Measurements from ENCODE around the gene DAPK3.
"Not testable (repeated sequence)": the region's sequence is repeated elsewhere in the genome, so short reads cannot be mapped to it uniquely, and the experiment has no call there.

Gene DAPK3

GRCh38 chr19:3952755-3953276 is 18.1 kb downstream of the DAPK3 start:
- not testable (repeated sequence) for DNase-seq

DNA sequence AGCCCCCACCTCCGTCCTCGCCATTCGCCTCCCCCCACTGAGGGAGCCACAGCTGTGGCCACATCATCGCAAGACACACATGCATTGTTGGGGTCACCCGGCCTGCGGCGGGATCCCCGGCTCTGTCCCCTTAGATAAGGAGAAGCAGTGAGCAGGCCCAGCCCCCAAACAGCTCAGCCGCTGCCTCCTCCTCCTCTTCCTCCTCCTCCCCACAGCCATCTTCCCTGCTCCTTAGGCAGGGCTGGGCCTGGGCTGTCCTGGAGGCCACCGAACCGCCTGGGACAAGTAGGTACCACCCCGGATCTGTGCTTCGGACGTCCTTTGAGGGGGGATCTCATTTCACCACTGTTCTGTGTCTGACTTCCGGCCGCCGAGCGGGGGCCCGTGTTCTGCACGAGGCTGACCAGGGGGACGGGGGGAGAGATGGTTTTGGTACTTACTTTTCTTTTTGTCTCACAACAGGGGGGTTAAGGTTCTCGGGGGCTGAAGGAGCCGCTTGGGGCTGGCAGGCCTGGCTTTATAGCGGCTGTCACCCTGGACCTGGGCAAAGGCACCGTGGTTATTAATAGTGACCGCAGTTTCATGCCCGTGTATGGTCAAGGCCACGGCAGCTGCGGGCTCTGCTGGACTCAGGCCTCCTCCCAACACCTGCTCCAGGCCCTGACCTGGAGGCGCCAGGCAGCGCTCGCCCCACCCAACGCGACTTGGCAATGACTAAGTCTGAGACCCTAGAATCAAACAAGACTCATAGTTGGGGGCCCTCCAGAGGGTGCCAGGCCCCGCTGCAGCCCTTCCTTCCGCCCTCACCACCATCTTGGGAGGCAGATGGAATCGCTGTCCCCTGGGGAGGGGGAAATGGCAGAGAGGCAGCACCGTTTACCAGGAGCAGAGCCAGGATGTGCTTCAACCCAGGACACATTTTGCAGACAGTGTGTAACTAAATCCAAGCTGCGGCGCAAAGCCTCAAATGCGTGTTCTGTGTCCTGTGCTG is 19.7 kb downstream of the DAPK3 start:
- DNase-seq, result no peak

DNA sequence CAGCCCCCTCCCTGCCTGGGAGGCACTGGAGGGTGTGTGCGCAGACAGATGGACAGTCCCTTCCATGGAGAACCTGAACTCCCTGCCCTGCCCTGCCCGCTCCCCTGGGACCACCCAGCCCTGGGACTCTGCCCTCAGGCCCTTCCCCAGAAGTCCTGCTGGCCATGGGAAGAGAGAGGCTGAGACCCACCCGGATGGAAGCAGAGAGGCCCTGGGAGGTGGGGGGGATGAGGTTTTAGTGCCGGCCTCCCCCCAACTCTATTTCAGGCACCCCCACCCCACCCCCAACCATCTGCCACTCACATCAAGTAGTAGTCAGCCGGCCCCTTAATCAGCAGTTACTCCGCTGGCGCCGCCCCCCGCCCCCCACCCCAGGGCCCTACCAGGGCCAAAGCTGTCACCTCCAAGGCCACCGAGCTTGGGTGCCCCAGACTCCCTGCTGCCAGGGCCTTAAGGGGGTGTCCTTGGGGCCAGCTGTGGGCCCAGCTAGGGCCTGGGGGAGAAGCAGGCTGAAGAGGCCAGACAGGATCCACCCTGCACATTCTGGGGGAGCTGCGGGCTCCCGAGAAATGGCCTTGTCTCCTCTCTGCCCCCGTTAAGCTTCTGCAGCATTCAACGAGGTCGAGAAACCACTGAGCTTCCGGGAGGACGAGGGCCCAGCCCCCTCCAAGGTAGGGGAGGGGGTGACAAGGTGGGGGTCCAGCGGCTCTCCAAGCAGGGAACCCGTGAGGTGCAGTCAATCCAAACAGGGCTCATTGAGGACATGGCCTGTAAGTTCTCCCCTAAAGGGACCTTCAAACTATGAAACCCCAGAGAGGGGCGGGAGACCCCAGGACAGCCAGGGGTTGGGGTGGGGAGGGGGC is 20.7 kb downstream of the DAPK3 start:
- DNase-seq, result no peak

DNA sequence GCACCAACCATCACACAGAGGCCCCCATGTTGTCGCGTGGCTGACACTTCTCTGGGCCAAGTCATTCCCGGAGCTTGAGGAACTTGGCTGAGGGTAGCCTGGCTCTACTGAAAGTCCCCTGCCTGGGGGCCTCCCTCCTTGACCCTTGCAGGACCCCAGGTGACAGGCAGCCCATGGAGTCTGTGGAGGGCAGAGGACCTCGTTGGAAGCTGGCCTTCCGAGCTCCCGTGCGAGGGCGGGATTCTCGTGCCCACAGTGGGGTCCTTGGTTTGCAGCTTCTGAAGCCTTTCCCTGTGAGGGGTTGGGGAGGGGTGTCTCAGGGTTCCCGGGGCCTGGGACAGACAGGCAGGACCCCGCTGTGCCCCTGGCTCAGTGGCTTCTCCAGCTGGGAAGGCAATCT is 21.6 kb downstream of the DAPK3 start:
- DNase-seq, result no peak

GRCh38 chr19:3947316-3947933 is 23.5 kb downstream of the DAPK3 start:
- DNase-seq, result not testable (repeated sequence)

GRCh38 chr19:3945838-3946237 is 25.1 kb downstream of the DAPK3 start:
- peak; percentile 31 for DNase-seq

DNA sequence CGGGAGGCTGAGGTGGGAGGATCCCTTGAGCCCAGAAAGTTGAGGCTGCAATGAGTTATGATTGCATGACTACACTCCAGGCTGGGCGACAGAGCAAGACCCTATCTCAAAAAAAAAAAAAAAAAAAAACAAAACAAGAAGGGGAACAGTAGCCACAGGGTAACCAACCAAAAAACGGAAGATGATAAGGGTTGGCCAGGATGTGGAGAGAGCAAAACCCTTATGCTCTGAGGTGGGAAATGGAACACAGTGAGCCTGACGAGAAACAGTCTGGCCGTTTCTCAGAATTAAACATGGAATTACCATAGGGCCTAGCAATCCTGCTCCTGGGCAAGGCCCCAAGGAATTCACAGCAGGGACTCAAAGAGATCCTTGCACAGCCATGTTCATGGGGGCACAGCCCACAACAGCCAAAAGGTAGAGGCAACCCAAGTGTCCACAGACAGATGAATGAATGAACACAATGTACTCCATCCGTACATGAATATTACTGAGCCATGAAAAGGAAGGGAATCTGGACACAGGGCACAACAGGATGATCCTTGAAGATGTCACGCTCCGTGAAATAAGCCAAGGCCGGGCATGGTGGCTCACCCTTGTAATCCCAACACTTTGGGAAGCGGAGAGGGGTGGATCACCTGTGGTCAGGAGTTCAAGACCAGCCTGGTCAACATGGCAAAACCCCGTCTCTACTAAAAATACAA is 26.7 kb downstream of the DAPK3 start:
- no peak for DNase-seq

- no peak for DNase-seq
These were observed 28.0 kb downstream of the DAPK3 start for GRCh38 chr19:3942790-3943409.

DNA sequence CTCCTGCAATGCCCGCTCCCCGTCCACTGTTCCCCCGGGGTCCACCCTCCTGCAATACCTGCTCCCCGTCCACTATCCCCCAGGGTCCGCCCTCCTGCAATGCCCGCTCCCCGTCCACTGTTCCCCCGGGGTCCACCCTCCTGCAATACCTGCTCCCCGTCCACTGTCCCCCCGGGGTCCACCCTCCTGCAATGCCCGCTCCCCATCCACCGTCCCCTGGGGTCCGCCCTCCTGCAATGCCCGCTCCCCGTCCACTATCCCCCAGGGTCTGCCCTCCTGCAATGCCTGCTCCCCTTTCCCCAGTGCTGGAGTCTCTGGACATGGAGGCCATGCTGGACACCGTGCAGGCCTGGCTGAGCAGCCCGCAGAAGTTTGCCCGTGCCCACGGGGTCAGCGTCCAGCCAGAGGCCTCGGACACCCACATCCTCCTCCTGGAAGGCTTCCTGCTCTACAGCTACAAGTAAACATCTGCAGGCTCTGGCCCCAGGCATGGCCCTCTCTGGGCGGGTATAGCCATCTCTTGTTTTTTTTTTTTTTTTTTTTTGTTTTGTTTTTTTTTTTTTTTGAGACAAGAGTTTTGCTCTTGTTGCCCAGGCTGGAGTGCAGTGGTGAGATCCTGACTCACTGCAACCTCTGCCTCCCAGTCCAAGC is 32.5 kb downstream of the DAPK3 start:
- DNase-seq, result not testable (repeated sequence)

DNA sequence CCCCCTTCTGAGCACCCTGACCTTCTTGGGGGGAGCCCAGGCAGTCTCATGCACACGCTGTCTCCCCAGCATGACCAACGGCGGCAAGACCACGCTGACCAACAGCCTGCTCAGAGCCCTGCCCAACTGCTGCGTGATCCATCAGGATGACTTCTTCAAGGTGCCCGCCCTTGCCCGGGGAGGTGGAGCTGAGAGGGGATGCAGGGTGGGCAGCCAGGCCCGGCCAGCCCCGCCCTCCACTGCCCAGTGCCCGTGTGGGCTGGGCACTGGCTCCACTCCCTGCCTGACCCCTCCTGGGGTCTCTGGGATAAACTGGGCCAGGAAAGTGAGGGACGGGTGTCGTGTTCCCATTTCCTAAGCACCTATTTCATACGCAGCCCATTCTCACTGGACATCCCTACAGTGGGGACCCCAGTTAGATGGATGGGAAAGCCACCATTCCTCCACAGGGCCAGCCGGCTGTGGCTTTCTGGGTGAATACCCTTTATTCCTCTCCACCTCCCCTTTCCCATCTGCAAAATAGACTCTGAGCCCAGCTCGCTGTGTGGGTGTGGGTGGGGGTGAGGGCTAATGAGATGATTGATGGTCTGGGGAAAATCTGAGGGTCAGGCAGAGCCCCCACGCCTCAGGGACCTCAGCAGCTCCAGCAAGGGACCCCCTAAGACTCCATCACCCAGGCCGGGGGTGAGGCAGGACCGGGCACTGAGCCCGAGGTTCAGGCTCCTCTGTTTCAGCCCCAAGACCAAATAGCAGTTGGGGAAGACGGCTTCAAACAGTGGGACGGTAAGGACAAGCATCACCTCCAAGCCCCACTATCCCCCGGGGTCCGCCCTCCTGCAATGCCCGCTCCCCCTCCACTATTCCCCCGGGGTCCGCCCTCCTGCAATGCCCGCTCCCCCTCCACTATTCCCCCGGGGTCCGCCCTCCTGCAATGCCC is 34.1 kb downstream of the DAPK3 start:
- no peak for DNase-seq

DNA sequence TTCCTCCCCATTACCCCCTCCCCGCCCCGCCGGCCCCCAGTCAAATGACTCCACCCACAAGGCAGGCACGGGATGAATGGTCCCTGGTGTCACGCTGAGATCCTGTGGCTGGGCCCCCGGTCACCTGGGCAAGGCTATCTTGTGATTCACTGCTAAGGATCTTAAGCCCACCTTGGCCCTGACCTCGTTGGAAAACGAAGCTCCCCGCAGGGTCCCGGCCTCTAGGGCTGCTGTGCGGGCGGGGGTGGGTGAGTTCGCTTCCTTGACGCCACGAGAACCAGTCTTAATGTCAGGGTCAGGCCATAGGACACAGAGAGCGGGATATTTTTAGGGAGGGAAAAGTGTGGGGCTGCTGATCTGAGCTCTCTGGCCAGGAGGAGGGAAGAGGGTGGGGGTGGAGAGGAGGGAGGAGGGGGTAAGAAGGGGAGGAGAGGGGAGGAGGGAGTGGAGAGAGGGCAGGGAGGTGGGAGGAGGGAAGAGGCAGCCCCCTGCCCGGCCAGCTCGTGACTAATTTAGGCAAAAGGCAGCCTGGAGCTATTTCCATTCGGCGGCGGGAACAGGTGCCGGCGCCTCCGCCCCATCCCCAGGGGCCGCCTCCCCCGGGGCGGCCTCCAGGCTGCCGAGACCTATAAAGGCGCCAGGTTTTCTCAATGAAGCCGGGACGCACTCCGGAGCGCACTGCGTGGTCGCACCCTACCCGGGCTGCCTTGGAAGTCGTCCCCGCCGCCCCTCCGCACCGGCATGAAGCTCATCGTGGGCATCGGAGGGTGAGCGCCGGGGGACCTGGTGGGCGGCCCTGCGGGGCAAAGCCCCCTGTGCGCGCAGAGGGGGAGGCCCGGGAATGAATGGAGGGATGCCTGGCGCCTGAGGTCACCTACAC is 37.7 kb downstream of the DAPK3 start, which contains the start of gene NMRK2:
NMRK2 (plus strand) TSS at position 139 of the 880 bp plus-strand sequence; CDS start at position 742, 603 bp downstream.
- no peak for DNase-seq

- no peak for DNase-seq
These were observed 39.9 kb downstream of the DAPK3 start for GRCh38 chr19:3931041-3931440.

DNA sequence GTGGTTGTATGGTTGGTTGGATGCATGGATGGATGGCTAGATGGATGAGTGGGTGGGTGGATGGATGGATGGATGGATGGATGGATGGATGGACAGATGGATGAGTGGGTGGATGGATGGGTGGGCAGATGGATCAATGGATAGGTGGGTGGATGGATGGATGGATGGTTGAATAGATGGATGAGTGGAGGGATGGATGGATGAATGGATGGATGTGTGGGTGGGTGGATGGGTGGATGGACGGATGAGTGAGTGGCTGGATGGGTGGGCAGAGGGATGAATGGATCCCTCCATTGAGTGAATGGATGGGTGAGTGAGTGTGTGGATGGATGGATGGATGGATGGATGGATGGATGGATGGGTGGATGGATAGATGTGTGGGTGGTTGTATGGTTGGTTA is 47.0 kb downstream of the DAPK3 start:
- DNase-seq, result no peak

DNA sequence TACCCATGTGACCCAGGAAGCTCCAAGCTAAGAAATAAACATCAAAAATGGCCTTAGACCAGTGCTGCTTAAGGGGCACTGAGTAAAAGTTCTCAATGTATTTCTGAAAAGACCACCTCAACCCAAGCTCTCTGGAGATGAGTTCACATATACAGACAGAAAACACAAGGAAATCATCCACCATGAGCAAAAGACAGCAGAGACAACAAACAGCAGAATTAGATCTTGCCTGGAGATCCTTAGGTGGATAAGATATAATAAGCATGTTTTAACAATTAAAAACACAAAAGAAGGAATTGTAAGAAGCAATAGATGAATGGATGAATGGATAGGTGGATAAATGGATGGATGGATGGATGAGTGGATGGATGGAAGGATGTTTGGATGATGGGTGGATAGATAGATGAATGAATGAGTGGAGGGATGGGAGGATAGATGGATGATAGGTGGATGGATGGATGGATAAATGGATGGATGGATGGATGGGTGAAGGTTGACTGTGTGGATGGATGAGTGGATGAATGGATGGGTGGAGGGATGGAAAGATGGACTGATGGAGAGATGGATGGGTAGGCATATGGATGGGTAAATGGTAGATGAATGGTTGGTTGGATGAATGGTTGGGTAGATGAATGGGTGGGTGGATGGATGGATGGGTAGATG is 47.7 kb downstream of the DAPK3 start:
- DNase-seq, result no peak

- DNase-seq, result no peak
These were observed 51.1 kb downstream of the DAPK3 start for GRCh38 chr19:3919793-3920192.

DNA sequence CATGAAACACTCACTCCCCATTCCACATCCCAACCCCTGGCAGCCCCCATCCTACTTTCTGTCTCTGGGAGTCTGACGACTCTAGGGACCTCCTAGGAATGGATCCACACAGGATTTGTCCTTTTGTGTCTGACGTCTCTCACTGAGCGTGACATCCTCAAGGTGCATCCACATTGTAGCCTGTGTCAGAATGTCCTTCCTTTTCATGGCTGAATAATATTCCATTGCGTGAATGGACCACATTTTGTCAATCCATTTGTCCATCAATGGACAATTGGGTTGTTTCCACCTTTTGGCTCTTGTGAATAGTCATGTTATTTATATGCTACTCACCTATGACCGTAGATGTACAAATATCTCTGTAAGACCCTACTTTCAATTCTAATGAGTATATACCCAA is 54.9 kb downstream of the DAPK3 start:
- DNase-seq, result no peak

GRCh38 chr19:3914199-3914598 is 56.7 kb downstream of the DAPK3 start:
- no peak for DNase-seq

- DNase-seq, result no peak
These were observed 60.8 kb downstream of the DAPK3 start for GRCh38 chr19:3910105-3910504.

Data from fibroblast of skin of right biceps (primary cell).